Cerebellar cortex (tissue), 1 donor: ENCODE data around the gene IL22RA1.

ENCODE experiments used
- DNase-seq: peaks from one replicate; pipeline ENCODE4 v3.0.0-alpha.2; 2015; ENCODE audit warnings: low spot score

IL22RA1 gene

DNA sequence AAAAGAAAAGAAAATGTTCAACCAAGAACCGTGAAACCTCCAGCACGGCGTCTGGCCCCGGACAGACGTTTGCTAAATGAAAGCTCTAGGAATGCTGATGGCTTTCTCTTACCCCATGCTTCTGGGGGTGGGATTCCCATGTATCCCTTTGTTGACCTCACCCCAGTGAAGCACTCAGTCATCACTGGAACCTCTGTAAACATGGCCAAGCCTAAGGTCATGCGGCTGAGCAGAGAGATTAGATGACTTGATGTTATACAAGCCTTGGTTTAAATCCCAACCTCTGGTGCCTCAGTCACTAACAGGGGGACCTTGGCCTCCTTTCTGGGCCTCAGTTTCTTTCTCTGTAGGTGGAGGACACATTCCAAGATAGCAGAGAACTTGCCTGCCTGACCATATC lies 28.2 kb downstream of the IL22RA1 start:
- no peak for DNase-seq

- DNase-seq = no peak
Observed at GRCh38 chr1:24113641-24114033, 29.3 kb downstream of the IL22RA1 start.

DNA sequence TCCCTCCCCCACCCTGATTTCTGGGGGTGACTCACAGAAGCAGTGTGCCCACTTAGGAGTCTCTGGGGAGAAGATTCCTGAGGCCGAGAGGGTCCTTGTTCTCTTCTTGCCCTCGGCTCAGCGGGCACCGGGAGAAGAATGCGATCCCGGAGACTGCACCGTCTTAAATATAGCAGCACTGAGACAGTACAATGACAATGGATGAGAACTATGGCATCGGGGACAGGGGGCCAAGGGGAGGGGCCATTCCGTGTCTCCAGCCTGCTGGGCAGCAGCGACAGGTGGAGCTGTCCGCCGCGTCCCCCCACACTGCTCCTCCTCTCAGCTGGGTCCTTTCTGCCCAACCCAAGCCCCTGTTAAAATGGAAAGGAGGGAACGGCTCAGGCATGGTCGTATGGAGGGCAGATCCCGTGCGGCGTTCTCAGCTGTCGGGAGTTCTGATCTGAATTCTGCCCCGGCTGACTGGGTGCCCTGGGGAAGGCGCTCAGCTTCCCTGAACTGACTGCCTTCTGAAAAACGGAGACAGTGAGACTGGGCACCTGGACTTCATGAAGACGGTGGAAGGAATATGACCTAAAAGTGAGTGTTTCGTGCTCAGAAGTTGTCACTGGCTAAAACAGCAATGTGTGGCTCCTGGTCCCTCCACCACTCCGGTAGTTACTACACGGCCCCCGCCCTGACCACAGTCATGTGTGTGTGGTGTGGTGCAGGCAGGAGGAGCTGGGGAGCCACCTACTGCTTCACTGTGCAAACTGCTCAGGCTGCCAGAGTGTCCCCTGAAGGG lies 30.8 kb downstream of the IL22RA1 start, which contains the start of gene MYOM3:
Gene MYOM3 (minus strand): TSS at position 140 of the 784 bp plus-strand sequence. CDS start 3,499 bp downstream, outside the sequence.
- DNase-seq = peak; percentile 68

- DNase-seq = no peak
Observed at GRCh38 chr1:24111262-24111995, 31.5 kb downstream of the IL22RA1 start.

GRCh38 chr1:24110642-24111261 lies 32.2 kb downstream of the IL22RA1 start:
- no peak for DNase-seq

DNA sequence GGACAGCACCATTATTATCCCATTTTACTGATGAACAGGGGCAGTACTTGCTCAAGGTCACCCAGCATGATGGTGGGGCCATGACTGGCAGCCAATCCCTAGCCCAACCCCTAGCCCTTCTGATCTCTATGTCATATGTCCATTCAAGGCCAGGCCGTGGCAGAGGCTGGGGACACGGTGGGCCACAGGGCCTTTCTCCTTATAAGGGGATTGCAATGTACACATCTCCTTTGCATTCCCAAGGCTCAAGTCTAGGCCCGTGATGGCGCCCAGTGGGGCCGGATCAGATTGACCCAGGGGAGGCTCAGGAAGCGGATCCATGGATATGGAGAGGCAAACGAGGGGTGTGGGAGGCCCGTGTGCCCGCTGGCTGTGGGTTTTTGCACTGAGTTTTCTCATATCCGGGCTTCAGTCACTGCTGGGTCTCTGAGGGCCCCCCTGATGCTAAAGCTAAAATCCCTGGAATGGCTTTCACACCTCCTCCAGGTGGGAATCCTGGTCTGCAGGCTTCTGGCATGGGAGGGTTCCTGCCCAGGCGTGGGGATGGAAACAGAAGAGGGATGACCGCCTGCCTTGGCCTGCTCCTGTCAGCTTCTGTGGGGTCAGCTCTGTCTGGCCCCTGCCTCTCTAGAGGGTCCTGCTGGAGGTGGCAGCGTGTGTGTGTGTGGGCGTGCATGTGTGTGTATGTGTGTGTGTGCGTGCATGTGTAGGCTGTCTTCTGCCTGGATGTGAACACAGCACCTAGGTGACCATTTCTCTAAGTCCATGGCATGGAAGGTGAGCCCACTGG lies 33.1 kb downstream of the IL22RA1 start:
- DNase-seq = no peak

- no peak for DNase-seq
Observed at GRCh38 chr1:24109166-24109483, 33.8 kb downstream of the IL22RA1 start.

DNA sequence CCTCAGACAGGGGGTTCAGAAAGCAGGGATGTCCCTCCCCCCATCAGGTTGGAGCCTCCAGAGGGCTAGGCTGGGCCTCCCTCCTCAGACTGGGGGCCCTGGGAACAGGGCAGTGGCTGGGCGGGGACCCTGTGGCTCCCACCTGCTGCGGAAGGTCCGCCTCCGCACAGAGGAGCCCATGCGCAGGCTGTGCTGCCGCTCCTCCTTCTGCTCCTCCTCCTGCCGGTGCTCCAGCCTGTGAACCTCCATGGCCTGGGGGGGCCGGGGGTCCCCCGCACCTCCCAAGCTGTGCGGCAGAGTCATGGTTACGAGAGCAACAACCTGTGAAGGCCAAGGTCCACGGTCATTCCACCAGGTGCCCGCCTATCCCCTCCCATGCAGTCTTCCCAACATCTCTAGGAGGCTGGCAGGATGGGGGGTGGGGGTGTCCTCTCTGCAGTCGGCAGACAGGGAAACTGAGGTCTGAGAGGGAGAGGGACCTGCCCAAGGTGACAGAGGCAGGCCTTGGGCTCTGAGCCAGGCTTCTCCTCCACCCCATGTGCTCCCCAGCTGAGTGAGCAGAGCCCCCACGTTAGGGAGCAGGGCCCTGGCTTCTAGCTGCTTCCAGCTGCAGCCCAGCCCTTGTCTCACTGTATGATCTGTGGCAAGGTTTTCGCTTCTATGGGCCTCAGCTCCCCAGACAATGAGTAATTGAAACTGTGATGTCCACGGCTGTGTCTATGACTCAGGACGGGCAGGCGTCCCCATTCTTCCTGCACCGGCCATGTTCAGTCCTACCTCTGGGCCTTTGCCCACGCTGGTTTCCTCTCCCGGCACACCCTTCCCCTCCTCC lies 34.4 kb downstream of the IL22RA1 start:
- DNase-seq = no peak

DNA sequence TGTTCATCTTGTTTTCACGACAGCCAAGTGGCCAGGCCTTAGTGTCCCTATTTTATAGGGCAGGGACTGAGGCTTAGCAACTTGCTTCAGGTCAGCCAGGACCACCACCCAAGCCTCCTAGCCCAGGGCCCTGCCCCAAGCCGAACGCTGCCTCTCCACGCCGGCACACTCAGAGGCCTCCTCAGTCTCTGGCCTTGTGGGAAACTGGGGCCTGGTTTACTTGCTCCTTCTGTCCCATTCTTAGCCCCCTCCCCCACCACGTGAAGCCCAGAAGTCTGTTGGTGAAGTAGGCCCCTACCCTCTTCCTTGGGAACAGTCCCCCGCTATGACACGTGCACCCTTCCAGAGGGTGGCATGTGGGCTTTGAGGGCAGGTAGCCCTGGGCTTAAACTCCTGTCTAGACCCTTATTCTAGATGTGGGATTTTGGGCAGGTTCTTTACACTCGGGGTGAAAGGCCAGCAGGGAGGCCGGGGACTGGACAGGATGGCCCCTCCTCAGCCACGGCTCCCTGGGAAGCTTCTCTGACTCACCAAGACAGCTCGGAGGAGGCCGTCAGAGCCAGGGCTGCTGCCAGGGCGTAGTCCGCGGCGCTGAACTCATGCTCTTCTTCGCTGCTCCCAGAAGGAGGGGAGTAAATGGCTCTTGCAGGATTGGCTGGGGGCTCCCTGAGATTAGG lies 35.3 kb downstream of the IL22RA1 start:
- no peak for DNase-seq

GRCh38 chr1:24105368-24106160 lies 37.4 kb downstream of the IL22RA1 start:
- DNase-seq = no peak

- DNase-seq = no peak
Observed at GRCh38 chr1:24104854-24105253, 38.1 kb downstream of the IL22RA1 start.

GRCh38 chr1:24103879-24104278 lies 39.1 kb downstream of the IL22RA1 start:
- DNase-seq = no peak

DNA sequence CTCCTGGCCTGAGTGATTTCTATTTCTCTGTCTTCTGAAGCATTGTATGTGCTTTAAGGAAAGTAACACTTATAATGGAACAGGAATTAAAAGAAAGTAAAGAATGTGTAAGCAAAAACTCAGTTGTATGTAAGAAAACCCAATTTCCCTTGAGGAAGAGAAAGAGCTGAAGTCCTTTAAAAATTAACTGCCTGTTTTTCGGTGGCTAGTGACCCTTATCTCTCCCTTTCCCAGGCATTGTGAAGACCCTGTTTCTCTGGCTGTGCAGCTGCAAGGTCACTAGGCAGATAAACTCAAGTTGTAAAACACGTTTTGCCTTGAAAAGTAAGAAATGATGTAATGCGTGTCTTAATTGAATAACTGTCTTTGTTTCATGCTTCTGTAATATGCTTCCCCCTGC lies 39.5 kb downstream of the IL22RA1 start:
- no peak for DNase-seq

DNA sequence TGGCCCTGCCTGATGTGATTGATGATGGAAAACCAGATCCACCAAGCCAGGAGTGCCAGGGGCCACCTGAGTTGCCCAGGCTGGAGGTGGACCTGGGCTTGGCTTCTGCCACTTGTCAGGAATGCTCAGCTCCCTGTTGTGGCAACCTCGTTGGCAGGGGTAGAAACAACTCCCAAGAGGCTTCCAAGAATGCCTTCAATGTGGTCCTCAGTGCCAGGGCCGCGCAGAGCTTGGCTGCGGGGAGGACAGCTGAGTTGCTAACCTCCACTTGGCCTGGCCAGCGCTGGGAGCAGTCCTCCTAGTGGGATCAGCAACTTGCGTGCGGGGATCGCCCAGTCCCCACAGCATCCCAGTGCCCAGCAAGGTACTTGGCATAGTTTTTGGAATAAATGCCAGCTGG lies 40.0 kb downstream of the IL22RA1 start:
- no peak for DNase-seq

DNA sequence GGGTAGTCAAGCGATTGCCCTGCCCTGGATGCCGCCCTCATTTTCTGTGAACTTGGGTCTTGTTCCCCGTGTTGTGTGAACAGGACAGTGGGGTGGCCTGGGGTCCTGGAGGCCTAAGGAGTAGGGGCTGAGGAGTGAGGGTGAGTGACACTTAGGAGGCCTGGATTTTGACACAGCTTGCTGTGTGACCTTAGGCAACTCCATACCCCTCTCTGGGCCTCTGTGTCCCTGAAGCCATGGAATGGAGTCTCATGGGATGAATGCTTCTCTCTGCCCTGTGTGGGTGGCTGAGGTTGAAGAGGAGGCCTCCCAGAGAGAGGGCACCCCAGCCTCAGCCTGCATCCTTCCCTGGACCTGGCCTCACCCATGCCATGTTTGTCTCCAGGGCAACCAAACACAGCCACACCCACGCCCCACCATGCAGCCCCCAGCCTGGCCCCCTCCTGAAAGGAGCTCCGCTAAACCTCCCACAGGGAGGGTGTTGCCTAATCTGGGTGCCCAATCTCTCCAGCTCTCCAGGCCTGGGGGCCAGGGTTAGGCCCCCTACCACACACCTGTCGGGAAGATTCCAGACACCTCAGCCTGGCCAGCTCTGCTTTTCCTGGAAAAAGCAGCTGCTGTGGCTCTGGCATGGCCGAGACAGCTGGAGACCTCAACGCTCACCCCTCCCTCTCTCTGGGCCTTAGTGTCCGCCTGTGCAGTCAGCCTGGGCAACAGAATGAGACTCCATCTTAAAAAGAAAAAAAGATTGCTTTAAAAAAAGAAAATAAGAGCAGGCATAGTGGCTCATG lies 40.9 kb downstream of the IL22RA1 start:
- DNase-seq = no peak

- DNase-seq = no peak
Observed at GRCh38 chr1:24100945-24101737, 41.8 kb downstream of the IL22RA1 start.

- no peak for DNase-seq
Observed at GRCh38 chr1:24098943-24099638, 43.8 kb downstream of the IL22RA1 start.

GRCh38 chr1:24098102-24098501 lies 44.8 kb downstream of the IL22RA1 start:
- DNase-seq = no peak
